OCI-LY3 (cell line): Measurements from ENCODE around the gene PEAK1.

Source experiments
- H2AFZ ChIP-seq: fragments of 200-600, 300-600 bp; shearing (Covaris generic); 2 replicates; pipeline ENCODE4 v1.6.0; 2014; ENCODE audit warnings: antibody characterized with exemption, low read depth, low read length
- H3K27ac ChIP-seq: fragments of 200-600, 300-600 bp; sonication (generic); 2 replicates; pipeline ENCODE4 v1.5.1; 2014; ENCODE audit warnings: mild to moderate bottlenecking, low read length, moderate library complexity, mixed read lengths
- H3K27me3 ChIP-seq: fragments of 200-600, 300-600 bp; sonication (generic); 2 replicates; pipeline ENCODE4 v1.6.1; 2014; ENCODE audit warnings: low read depth, low read length, mixed read lengths
- H3K36me3 ChIP-seq: fragments of 200-600, 300-600 bp; sonication (generic); replicated peaks from 2 replicates; pipeline ENCODE3; 2014; ENCODE audit warnings: low read depth, low read length, mixed read lengths
- H3K4me1 ChIP-seq: fragments of 300-600, 200-600 bp; sonication (generic); 2 replicates; pipeline ENCODE4 v1.6.1; 2014; ENCODE audit warnings: low read length, mixed read lengths
- H3K4me2 ChIP-seq: fragments of 200-600, 300-600 bp; sonication (generic); 2 replicates; pipeline ENCODE4 v1.6.1; 2014; ENCODE audit warnings: low read length, mixed read lengths
- H3K4me3 ChIP-seq: fragments of 300-600, 200-600 bp; sonication (generic); 2 replicates; pipeline ENCODE4 v1.5.1; 2014; ENCODE audit warnings: antibody characterized with exemption, mild to moderate bottlenecking, low read length, moderate library complexity
- H3K79me2 ChIP-seq: fragments of 300-600, 200-600 bp; shearing (Covaris generic); 2 replicates; pipeline ENCODE4 v1.6.1; 2014; ENCODE audit warnings: mild to moderate bottlenecking, low read length, mixed read lengths
- H3K9ac ChIP-seq: fragments of 300-600, 200-600 bp; shearing (Covaris generic); 2 replicates; pipeline ENCODE4 v1.6.0; 2014; ENCODE audit warnings: mild to moderate bottlenecking, low read length, moderate library complexity
- H3K9me3 ChIP-seq: fragments of 200-600, 300-600 bp; shearing (Covaris generic); 2 replicates; pipeline ENCODE4 v1.6.1; 2014; ENCODE audit warnings: low read length, mixed read lengths; ENCODE audit not compliant: insufficient read depth
- H4K20me1 ChIP-seq: fragments of 200-600, 300-600 bp; sonication (generic); 2 replicates; pipeline ENCODE4 v1.6.1; 2016; ENCODE audit warnings: low read length, mixed read lengths; ENCODE audit not compliant: insufficient read depth
- EZH2phosphoT487 ChIP-seq: fragments of 200-600 bp; shearing (Covaris generic); IDR thresholded peaks from 2 replicates; pipeline ENCODE4 v1.6.1; 2018; ENCODE audit warnings: antibody characterized with exemption, mixed run types, low read depth
- TF ChIP-seq, protein P1 (sequence below): fragments of 200-600, 300-600 bp; sonication (generic); IDR thresholded peaks from 2 replicates; pipeline ENCODE4 v1.5.1; 2014; ENCODE audit warnings: antibody characterized with exemption, low read length, low read depth

The PEAK1 gene

DNA sequence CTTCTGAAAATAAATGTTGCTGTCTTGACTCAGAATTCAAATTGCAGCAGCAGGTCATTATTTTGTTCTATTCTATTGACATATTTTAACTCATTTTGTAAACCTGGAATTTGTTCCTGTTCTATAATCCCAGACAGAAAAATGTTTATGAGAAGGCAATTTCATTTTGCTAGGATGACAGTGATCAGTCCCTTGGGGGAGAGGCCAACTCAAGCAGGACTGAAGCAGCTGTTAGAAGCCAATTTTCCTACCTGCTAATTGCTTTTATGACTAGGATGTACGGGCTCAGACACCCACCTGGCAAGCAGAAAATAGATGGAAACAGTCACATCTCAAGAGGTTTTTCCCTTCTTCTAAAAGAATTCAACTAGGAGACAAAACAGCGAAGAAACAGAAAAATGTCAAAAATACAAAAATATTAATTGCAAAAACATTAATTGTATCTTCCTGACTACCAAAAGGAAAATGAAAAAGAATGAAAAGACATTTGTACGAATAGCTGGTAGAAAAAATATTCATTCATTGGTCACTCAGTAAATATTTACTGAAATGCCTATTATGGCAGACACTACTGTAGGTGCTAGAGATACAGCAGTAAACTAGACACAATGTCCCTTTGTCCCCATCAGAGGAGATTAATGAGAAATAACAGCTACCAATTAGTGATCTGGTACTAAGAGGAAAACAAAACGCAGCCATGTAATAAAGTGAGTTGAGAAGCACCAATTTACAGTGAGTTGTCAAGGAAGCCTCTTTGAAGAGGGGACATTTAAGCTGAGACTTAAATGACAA is 73.5 kb downstream of the PEAK1 start:
- Histone ChIP-seq H2AFZ (no peak overlapping the region), H3K9me3 (peaks cover 3% of the 10 kb centered on the region; the same call in 1 of the 2 replicates), H3K27ac (no peak overlapping the region), H3K27me3 (no peaks in the 10 kb centered on the region), H3K4me3 (no peak overlapping the region), H3K9ac (no peak overlapping the region), H4K20me1 (no peaks in the 10 kb centered on the region), H3K4me1 (no peaks in the 10 kb centered on the region), H3K4me2 (no peak overlapping the region), H3K36me3 (peaks cover 7% of the 10 kb centered on the region), H3K79me2 (no peaks in the 10 kb centered on the region)
- TF ChIP-seq EZH2phosphoT487, result no peak
- TF ChIP-seq, protein P1, sequence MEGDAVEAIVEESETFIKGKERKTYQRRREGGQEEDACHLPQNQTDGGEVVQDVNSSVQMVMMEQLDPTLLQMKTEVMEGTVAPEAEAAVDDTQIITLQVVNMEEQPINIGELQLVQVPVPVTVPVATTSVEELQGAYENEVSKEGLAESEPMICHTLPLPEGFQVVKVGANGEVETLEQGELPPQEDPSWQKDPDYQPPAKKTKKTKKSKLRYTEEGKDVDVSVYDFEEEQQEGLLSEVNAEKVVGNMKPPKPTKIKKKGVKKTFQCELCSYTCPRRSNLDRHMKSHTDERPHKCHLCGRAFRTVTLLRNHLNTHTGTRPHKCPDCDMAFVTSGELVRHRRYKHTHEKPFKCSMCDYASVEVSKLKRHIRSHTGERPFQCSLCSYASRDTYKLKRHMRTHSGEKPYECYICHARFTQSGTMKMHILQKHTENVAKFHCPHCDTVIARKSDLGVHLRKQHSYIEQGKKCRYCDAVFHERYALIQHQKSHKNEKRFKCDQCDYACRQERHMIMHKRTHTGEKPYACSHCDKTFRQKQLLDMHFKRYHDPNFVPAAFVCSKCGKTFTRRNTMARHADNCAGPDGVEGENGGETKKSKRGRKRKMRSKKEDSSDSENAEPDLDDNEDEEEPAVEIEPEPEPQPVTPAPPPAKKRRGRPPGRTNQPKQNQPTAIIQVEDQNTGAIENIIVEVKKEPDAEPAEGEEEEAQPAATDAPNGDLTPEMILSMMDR, result no peak

DNA sequence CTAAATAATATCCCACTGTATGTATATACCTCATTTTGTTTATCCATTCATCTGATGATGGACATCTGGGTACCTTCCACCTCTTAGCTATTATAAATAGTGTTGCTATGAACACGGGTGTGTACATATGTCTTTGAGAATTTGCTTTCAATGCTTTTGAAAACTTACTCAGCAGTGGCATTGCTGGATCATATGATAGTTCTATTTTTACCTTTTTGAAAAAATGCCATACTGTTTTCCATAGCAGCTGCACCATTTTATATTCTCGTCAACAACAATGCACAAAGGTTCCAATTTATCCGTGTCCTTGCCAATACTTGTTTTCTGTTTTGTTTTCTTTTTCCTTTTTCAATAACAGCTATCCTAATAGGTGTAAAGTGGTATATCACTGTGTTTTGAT is 77.1 kb downstream of the PEAK1 start:
- Histone ChIP-seq H3K4me3 (no peak overlapping the region), H3K36me3 (peaks cover 8% of the 10 kb centered on the region), H3K27me3 (no peaks in the 10 kb centered on the region), H3K4me2 (no peak overlapping the region), H3K27ac (no peak overlapping the region), H3K4me1 (no peaks in the 10 kb centered on the region), H2AFZ (no peak overlapping the region), H3K79me2 (no peaks in the 10 kb centered on the region), H3K9ac (no peak overlapping the region), H4K20me1 (no peaks in the 10 kb centered on the region), H3K9me3 (peaks cover 4% of the 10 kb centered on the region; the same call in 1 of the 2 replicates)
- no peak for TF ChIP-seq EZH2phosphoT487
- TF ChIP-seq, protein P1, result no peak

DNA sequence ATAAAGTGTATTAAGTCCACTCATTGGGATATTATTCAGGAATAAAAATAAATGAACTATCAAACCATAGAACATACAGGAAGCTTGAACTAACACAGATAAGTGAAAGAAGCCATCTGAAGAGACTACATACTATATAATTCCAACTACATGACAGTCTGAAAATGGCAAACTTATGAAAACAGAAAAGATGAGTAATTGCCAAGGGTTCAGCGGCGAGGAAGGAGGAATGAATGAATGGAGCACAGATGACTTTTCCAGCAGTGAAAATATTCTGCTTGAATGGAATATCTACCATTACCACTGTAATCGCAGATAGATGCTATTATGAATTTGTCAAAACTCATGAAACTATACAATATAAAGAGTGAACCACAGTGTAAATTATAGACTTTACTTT is 79.7 kb downstream of the PEAK1 start:
- Histone ChIP-seq H3K79me2 (no peaks in the 10 kb centered on the region), H3K4me1 (no peaks in the 10 kb centered on the region)

DNA sequence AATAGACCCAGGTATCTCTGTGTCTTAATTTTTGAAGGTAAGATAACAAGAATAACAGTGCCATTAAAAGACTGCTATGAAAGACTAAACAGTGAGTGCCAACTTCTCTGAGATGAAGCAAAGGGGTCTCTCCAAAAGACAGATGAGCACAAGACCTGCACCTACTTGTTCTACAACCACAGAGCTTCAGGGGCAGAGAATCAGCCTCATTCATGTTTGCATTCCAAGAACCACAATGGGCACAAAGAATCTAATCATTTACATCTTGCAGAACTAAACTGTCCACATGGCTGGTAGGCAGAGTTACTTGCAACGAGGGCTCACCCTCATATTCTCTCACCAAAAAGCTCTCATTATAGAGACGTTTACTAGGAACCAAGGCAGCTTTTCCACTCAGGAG is 83.9 kb downstream of the PEAK1 start:
- Histone ChIP-seq H3K79me2 (no peaks in the 10 kb centered on the region), H3K9me3 (no peaks in the 10 kb centered on the region), H3K27ac (no peak overlapping the region), H3K27me3 (no peaks in the 10 kb centered on the region), H3K36me3 (no peaks in the 10 kb centered on the region), H4K20me1 (no peaks in the 10 kb centered on the region), H3K4me1 (no peaks in the 10 kb centered on the region), H3K4me3 (no peak overlapping the region), H2AFZ (no peak overlapping the region), H3K9ac (no peak overlapping the region), H3K4me2 (no peak overlapping the region)
- TF ChIP-seq, protein P1, result no peak
- TF ChIP-seq EZH2phosphoT487, result no peak

More for the DNA sequence above, 79.7 kb downstream of the PEAK1 start:
- H3K36me3 ChIP-seq, result peaks cover 4% of the 10 kb centered on the region
- H3K4me3 ChIP-seq, result no peak overlapping the region
- no peak overlapping the region for H3K27ac ChIP-seq
- H4K20me1 ChIP-seq, result no peaks in the 10 kb centered on the region
- H3K4me2 ChIP-seq, result no peak overlapping the region
- H2AFZ ChIP-seq, result no peak overlapping the region
- no peaks in the 10 kb centered on the region for H3K27me3 ChIP-seq
- H3K9ac ChIP-seq, result no peak overlapping the region
- peaks cover 4% of the 10 kb centered on the region; the same call in 1 of the 2 replicates for H3K9me3 ChIP-seq
- TF ChIP-seq, protein P1, result no peak
- TF ChIP-seq EZH2phosphoT487, result no peak
